ENCODE results near the gene RAD54L2. TPM values are rescaled to one million over a fixed set of nuclear protein-coding genes. Genes with fewer than 3 reads are reported as not detected.

Gene RAD54L2
- total RNA-seq, 2 experiments from 2014 or later = 24.1 to 24.6 TPM

GRCh38 chr3:51568996-51569395 lies 30.5 kb downstream of the RAD54L2 start:
- Mint-ChIP-seq H3K4me3 (no peak overlapping the region), H3K27me3 (no peaks in the 10 kb centered on the region), H3K36me3 (ENCODE audit: low read depth) (peaks cover 20% of the 10 kb centered on the region), H3K27ac (no peak overlapping the region), H3K4me1 (ENCODE audit: low read depth) (peaks cover 10% of the 10 kb centered on the region), H3K9me3 (no peaks in the 10 kb centered on the region)
- ChIA-PET CTCF (no interaction called here), POLR2A (no interaction called here)
- DNase-seq (no peak), ATAC-seq (no peak)
- TF ChIP-seq, protein P1, sequence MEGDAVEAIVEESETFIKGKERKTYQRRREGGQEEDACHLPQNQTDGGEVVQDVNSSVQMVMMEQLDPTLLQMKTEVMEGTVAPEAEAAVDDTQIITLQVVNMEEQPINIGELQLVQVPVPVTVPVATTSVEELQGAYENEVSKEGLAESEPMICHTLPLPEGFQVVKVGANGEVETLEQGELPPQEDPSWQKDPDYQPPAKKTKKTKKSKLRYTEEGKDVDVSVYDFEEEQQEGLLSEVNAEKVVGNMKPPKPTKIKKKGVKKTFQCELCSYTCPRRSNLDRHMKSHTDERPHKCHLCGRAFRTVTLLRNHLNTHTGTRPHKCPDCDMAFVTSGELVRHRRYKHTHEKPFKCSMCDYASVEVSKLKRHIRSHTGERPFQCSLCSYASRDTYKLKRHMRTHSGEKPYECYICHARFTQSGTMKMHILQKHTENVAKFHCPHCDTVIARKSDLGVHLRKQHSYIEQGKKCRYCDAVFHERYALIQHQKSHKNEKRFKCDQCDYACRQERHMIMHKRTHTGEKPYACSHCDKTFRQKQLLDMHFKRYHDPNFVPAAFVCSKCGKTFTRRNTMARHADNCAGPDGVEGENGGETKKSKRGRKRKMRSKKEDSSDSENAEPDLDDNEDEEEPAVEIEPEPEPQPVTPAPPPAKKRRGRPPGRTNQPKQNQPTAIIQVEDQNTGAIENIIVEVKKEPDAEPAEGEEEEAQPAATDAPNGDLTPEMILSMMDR (IDR thresholded peaks at IDR 0.05) = no peak
- intact Hi-C loops (cut with micrococcal nuclease) = no loop called here

DNA sequence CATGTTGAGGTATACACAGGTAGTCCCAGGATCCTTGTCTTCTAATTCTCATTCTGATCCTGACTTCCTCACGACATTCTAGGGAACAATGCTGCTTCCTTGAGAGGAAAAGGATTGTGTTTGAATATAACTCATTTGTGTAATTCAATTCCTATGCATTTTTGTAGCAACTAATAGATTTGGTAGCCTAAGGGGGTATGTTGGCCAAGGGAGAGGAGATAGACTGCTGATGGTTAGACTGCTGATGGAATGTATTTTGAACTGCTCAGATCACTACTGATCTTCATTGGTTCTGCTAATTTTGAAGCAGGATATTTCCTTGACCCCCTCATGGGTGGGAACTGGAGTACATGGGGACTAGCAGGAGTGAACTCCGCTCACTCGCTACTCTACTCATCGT lies 39.7 kb downstream of the RAD54L2 start:
- POLR2A ChIA-PET = no interaction called here
- DNase-seq = no peak
- H3K9me3 Mint-ChIP-seq = no peaks in the 10 kb centered on the region
- no peak overlapping the region for H3K4me3 Mint-ChIP-seq
- no peak for ATAC-seq
- intact Hi-C loops (cut with micrococcal nuclease) = no loop called here
- CTCF ChIA-PET = no interaction called here
- TF ChIP-seq, protein P1 (IDR thresholded peaks at IDR 0.05) = no peak
- H3K4me1 Mint-ChIP-seq (ENCODE audit: low read depth) = peaks cover 27% of the 10 kb centered on the region
- H3K27me3 Mint-ChIP-seq = no peaks in the 10 kb centered on the region
- no peak overlapping the region for H3K27ac Mint-ChIP-seq
- H3K36me3 Mint-ChIP-seq (ENCODE audit: low read depth) = peaks cover 31% of the 10 kb centered on the region

GRCh38 chr3:51580418-51580817 lies 41.9 kb downstream of the RAD54L2 start:
- CTCF ChIA-PET = interaction anchor here (1.0 to 1.6 kb wide), 3 partner anchors 10 to 79 kb away, joined by 3 to 5 read pairs (median 4); no protein-coding TSS in a partner anchor
- H3K9me3 Mint-ChIP-seq = no peaks in the 10 kb centered on the region
- intact Hi-C loops (cut with micrococcal nuclease) = no loop called here

GRCh38 chr3:51581524-51581923 lies 43.0 kb downstream of the RAD54L2 start:
- no peak overlapping the region for H3K4me3 Mint-ChIP-seq
- H3K27me3 Mint-ChIP-seq = no peaks in the 10 kb centered on the region
- DNase-seq (no peak), ATAC-seq (no peak)
- POLR2A ChIA-PET = interaction anchor here (1.4 kb wide), 1 partner anchor 29 kb away, joined by 4 read pairs; no protein-coding TSS in a partner anchor
- H3K9me3 Mint-ChIP-seq = no peaks in the 10 kb centered on the region
- no peak overlapping the region for H3K27ac Mint-ChIP-seq
- TF ChIP-seq, protein P1 (IDR thresholded peaks at IDR 0.05) = no peak
- H3K4me1 Mint-ChIP-seq (ENCODE audit: low read depth) = peaks cover 12% of the 10 kb centered on the region
- intact Hi-C loops (cut with micrococcal nuclease) = no loop called here
- CTCF ChIA-PET = interaction anchor here (1.0 to 1.6 kb wide), 4 partner anchors 9 to 129 kb away, joined by 3 to 5 read pairs (median 4); no protein-coding TSS in a partner anchor
- peaks cover 10% of the 10 kb centered on the region for H3K36me3 Mint-ChIP-seq (ENCODE audit: low read depth)

More at GRCh38 chr3:51580418-51580817, 41.9 kb downstream of the RAD54L2 start:
- peaks cover 13% of the 10 kb centered on the region for H3K36me3 Mint-ChIP-seq (ENCODE audit: low read depth)
- H3K4me1 Mint-ChIP-seq (ENCODE audit: low read depth) = peaks cover 22% of the 10 kb centered on the region
- ATAC-seq (no peak), DNase-seq (no peak)
- no peaks in the 10 kb centered on the region for H3K27me3 Mint-ChIP-seq
- H3K27ac Mint-ChIP-seq = no peak overlapping the region
- POLR2A ChIA-PET = interaction anchor here (0.6 to 1.4 kb wide), 2 partner anchors 30 to 67 kb away, joined by 4 read pairs; no protein-coding TSS in a partner anchor
- TF ChIP-seq, protein P1 (IDR thresholded peaks at IDR 0.05) = no peak
- no peak overlapping the region for H3K4me3 Mint-ChIP-seq

- peaks cover 9% of the 10 kb centered on the region for H3K4me1 Mint-ChIP-seq (ENCODE audit: low read depth)
- no peak overlapping the region for H3K27ac Mint-ChIP-seq
- no peaks in the 10 kb centered on the region for H3K27me3 Mint-ChIP-seq
- peaks cover 7% of the 10 kb centered on the region for H3K36me3 Mint-ChIP-seq (ENCODE audit: low read depth)
- ATAC-seq (no peak), DNase-seq (no peak)
- intact Hi-C loops (cut with micrococcal nuclease) = no loop called here
- H3K9me3 Mint-ChIP-seq = no peaks in the 10 kb centered on the region
- CTCF ChIA-PET = no interaction called here
- POLR2A ChIA-PET = no interaction called here
- TF ChIP-seq, protein P1 (IDR thresholded peaks at IDR 0.05) = no peak
- H3K4me3 Mint-ChIP-seq = no peak overlapping the region
Observed at GRCh38 chr3:51585197-51585596, 46.7 kb downstream of the RAD54L2 start.
